ENCODE data around the gene TEF. TPM values are rescaled to one million over a fixed set of nuclear protein-coding genes. Genes with fewer than 3 reads are reported as not detected.

Gene TEF
- total and polyA plus RNA-seq, 8 donors: 6.7 to 29.1 (median 10.3) TPM

DNA sequence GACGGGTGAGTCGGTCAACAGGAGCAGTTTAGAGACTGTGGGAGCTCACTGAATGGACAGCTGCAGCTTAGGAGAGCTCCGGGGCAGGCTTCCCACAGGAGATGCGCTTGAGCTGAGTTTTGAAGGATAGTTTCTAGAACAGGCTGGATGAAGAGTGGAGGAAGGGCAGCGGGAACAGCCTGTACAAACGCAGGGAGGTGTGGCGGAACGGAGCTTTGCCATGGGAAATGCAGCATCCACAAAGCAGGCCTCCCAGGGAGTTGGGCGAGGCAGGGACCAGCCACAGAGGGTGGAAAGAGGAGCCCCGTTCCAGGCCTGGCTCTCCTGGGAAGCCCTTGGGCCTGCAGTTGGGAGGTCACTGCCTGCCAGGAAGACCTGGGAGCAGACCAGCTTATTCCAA, 26.8 kb upstream of the TEF start:
- Histone ChIP-seq H3K27me3 (no peaks in the 10 kb centered on the region), H3K4me3 (no peak overlapping the region), H3K4me1 (no peaks in the 10 kb centered on the region), H3K9me3 (no peaks in the 10 kb centered on the region), H3K27ac (no peak overlapping the region), H3K36me3 (peaks cover 64 to 95% (median 95%) of the 10 kb centered on the region in 4 donors)
- DNase-seq: no peak
- 81 to 90% (median 82%) methylated on average over 10 of the region's 10 CpGs for WGBS, 5 donors
- intact Hi-C loops (cut with DNase I; ENCODE audit: low total_unique reads): no loop called here
- TF ChIP-seq, protein P1, sequence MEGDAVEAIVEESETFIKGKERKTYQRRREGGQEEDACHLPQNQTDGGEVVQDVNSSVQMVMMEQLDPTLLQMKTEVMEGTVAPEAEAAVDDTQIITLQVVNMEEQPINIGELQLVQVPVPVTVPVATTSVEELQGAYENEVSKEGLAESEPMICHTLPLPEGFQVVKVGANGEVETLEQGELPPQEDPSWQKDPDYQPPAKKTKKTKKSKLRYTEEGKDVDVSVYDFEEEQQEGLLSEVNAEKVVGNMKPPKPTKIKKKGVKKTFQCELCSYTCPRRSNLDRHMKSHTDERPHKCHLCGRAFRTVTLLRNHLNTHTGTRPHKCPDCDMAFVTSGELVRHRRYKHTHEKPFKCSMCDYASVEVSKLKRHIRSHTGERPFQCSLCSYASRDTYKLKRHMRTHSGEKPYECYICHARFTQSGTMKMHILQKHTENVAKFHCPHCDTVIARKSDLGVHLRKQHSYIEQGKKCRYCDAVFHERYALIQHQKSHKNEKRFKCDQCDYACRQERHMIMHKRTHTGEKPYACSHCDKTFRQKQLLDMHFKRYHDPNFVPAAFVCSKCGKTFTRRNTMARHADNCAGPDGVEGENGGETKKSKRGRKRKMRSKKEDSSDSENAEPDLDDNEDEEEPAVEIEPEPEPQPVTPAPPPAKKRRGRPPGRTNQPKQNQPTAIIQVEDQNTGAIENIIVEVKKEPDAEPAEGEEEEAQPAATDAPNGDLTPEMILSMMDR (IDR thresholded peaks at IDR 0.05): no peak
- TF ChIP-seq EP300 (IDR thresholded peaks at IDR 0.05): no peak
- no peak for TF ChIP-seq POLR2AphosphoS5 (IDR thresholded peaks at IDR 0.05)
- no peak for TF ChIP-seq POLR2A (IDR thresholded peaks at IDR 0.05)

DNA sequence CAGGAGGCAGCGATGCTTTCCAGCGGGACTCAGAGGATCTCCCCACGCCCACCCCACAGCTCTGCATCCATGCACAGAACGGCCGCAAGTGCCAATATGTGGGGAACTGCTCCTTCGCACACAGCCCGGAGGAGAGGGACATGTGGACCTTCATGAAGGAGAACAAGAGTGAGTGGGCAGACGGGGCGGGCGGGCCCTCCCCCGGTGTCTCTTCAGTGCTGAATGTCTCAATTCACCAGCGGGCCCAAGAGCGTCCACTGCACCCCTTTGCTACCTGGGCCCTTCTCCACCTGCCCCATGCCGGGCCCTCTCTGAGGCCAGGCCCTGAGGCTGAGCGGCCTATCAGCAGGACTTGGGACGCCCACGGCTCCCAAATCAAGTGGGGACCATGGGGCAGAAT, 25.8 kb upstream of the TEF start:
- no peak for DNase-seq
- H3K4me1 ChIP-seq: no peaks in the 10 kb centered on the region
- H3K27me3 ChIP-seq: no peaks in the 10 kb centered on the region
- WGBS, 5 donors: 90 to 96% (median 95%) methylated on average over 13 to 17 of the region's 17 CpGs
- H3K27ac ChIP-seq: no peak overlapping the region
- TF ChIP-seq EP300 (IDR thresholded peaks at IDR 0.05) (no peak), POLR2A (IDR thresholded peaks at IDR 0.05) (no peak), POLR2AphosphoS5 (IDR thresholded peaks at IDR 0.05) (no peak)
- TF ChIP-seq, protein P1 (IDR thresholded peaks at IDR 0.05): no peak
- no peaks in the 10 kb centered on the region for H3K9me3 ChIP-seq
- intact Hi-C loops (cut with DNase I; ENCODE audit: low total_unique reads): no loop called here
- H3K4me3 ChIP-seq: no peak overlapping the region
- peaks cover 58 to 92% (median 85%) of the 10 kb centered on the region in 4 donors for H3K36me3 ChIP-seq

DNA sequence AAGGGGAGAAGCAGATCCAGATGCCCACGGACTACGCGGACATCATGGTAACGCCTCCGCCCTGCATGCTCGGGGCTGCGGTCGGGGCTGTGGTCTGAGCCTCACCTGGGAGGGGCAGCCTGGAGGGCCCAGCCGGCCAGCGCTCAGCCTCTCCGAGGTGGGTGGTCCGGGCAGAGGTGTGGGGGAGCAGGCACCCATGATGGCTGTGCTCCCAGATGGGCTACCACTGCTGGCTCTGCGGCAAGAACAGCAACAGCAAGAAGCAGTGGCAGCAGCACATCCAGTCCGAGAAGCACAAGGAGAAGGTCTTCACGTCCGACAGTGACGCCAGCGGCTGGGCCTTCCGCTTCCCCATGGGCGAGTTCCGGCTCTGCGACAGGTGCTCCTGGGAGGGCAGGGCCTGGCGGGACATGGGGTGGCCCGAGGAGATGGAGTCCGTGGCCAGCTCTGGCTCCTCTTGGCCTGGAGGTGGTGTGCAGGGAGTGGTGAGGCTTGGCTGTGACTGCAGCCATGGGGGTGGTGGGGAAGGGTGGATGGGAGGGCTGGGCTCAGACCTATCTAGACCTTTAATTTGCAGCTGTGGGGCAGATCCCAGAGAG, 25.2 kb upstream of the TEF start:
- Histone ChIP-seq H3K9me3 (no peaks in the 10 kb centered on the region), H3K4me1 (no peaks in the 10 kb centered on the region), H3K4me3 (no peak overlapping the region), H3K27me3 (no peaks in the 10 kb centered on the region), H3K27ac (no peak overlapping the region), H3K36me3 (peaks cover 52 to 85% (median 79%) of the 10 kb centered on the region in 4 donors)
- DNase-seq: no peak
- 90 to 95% (median 92%) methylated on average over 9 to 25 of the region's 25 CpGs for WGBS, 5 donors
- intact Hi-C loops (cut with DNase I; ENCODE audit: low total_unique reads): no loop called here
- TF ChIP-seq, protein P1 (IDR thresholded peaks at IDR 0.05): no peak
- TF ChIP-seq POLR2A (IDR thresholded peaks at IDR 0.05) (no peak), POLR2AphosphoS5 (IDR thresholded peaks at IDR 0.05) (no peak), EP300 (IDR thresholded peaks at IDR 0.05) (no peak)

DNA sequence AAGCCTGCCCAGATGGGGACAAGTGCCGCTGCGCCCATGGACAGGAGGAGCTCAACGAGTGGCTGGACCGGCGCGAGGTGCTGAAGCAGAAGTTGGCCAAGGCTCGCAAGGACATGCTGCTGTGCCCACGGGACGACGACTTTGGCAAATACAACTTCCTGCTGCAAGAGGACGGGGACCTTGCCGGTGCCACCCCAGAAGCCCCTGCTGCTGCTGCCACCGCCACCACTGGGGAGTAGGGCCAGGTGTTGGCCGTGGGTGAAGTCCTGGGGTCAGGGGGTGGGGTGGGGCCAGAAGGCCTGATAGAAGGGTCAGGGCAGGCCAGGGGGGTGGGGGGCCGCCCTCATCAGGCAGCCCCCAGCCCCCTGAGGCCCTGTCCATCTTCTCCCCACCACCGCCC, 24.6 kb upstream of the TEF start:
- peaks cover 49 to 79% (median 72%) of the 10 kb centered on the region in 4 donors for H3K36me3 ChIP-seq

More for the DNA sequence above, 24.6 kb upstream of the TEF start:
- no peak for DNase-seq
- Histone ChIP-seq H3K27me3 (no peaks in the 10 kb centered on the region), H3K9me3 (no peaks in the 10 kb centered on the region), H3K4me3 (no peak overlapping the region), H3K4me1 (no peaks in the 10 kb centered on the region), H3K27ac (no peak overlapping the region)
- no peak for TF ChIP-seq POLR2AphosphoS5 (IDR thresholded peaks at IDR 0.05)
- TF ChIP-seq EP300 (IDR thresholded peaks at IDR 0.05): no peak
- TF ChIP-seq POLR2A (IDR thresholded peaks at IDR 0.05): no peak
- TF ChIP-seq, protein P1 (IDR thresholded peaks at IDR 0.05): no peak
- intact Hi-C loops (cut with DNase I; ENCODE audit: low total_unique reads): no loop called here
- 85 to 93% (median 91%) methylated on average over 13 to 16 of the region's 16 CpGs for WGBS, 5 donors
